ENCODE measurements around the gene CD101. TPM values are rescaled to one million over a fixed set of nuclear protein-coding genes. Genes with fewer than 3 reads are reported as not detected.
"Not testable (repeated sequence)": the region's sequence is repeated elsewhere in the genome, so short reads cannot be mapped to it uniquely, and the experiment has no call there.

Gene CD101
- total and polyA plus RNA-seq, 10 donors, result 1.0 to 15.9 (median 6.8) TPM

DNA sequence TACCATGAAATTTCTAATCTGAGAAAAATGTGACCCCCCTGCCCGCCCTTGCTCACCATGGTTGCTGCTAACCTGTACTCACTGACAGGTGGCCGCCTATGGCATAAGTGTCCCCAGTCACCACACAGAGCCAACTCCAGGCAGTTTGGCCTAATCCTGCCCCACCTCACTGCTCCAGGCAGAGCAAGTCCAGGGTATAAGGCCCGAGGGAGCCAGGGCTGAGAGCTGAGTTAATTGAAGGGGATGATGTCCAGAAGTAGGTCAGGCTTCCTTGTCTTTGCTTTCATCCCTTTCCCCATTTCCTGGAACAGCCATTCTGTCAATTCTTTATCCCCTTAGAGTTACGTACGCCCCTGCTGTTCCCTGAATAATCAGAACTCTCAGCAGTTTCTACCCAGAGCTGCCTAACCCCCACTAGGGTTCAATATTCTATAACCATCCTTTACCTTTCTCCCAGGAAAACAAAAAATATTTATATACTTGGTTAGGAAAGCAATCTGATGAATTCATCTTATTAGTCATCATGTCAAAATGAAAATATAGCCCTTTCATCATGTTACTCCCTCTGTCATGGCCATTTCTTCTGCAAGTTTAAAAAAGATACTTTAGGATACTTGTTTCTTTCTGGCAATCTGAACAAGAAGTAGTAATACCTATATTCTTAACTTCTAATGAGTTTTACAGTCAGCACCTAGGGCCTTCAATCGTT, 29.4 kb upstream of the CD101 start:
- peaks cover 0 to 1% (median 0%) of the 10 kb centered on the region in 6 donors for H3K36me3 ChIP-seq
- TF ChIP-seq POLR2A (IDR thresholded peaks at IDR 0.05), result no peak
- TF ChIP-seq, protein P1, sequence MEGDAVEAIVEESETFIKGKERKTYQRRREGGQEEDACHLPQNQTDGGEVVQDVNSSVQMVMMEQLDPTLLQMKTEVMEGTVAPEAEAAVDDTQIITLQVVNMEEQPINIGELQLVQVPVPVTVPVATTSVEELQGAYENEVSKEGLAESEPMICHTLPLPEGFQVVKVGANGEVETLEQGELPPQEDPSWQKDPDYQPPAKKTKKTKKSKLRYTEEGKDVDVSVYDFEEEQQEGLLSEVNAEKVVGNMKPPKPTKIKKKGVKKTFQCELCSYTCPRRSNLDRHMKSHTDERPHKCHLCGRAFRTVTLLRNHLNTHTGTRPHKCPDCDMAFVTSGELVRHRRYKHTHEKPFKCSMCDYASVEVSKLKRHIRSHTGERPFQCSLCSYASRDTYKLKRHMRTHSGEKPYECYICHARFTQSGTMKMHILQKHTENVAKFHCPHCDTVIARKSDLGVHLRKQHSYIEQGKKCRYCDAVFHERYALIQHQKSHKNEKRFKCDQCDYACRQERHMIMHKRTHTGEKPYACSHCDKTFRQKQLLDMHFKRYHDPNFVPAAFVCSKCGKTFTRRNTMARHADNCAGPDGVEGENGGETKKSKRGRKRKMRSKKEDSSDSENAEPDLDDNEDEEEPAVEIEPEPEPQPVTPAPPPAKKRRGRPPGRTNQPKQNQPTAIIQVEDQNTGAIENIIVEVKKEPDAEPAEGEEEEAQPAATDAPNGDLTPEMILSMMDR (IDR thresholded peaks at IDR 0.05 in 8 of 11, conservative IDR thresholded peaks at IDR 0.05 in 3 of 11), result no peak
- TF ChIP-seq POLR2AphosphoS5 (IDR thresholded peaks at IDR 0.05), result no peak
- H3K27me3 ChIP-seq (replicated peaks in 1 of 7), result no peaks in the 10 kb centered on the region
- H3K4me1 ChIP-seq, result no peaks in the 10 kb centered on the region
- DNase-seq, result no peak
- intact Hi-C loops (cut with DNase I; ENCODE audit: low total_unique reads), result no loop called here
- H3K27ac ChIP-seq, result peak overlapping the region in 1 of 8 donors; percentile 43
- 88 to 94% (median 89%) methylated on average over 6 of the region's 6 CpGs for whole genome bisulfite sequencing, 5 donors
- peaks cover 0 to 4% (median 0%) of the 10 kb centered on the region in 8 donors for H3K9me3 ChIP-seq
- no peak overlapping the region for H3K4me3 ChIP-seq

DNA sequence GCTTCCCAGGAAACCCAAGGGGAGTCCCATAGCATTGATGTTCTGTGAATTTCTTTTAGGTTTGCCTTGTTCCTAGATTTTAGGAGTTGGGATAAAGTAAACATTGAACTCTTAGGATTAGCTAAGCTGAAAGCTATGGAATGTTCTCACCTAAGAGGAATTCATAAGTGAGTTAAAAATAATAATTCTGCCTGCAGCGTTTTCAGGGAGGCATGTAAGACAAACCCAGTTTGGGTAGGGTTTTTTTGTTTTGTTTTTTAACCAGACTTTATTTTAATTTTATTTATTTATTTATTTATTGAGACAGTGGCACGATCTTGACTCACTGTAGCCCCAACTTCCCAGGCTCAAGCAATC, 28.9 kb upstream of the CD101 start:
- 78 to 93% (median 89%) methylated on average over 2 of the region's 2 CpGs for WGBS, 5 donors
- Histone ChIP-seq H3K27me3 (replicated peaks in 1 of 7) (no peaks in the 10 kb centered on the region), H3K4me3 (no peak overlapping the region), H3K27ac (no peak overlapping the region), H3K9me3 (peaks cover 0 to 4% (median 0%) of the 10 kb centered on the region in 8 donors), H3K36me3 (no peaks in the 10 kb centered on the region), H3K4me1 (no peaks in the 10 kb centered on the region)
- DNase-seq, result no peak
- TF ChIP-seq, protein P1 (IDR thresholded peaks at IDR 0.05 in 8 of 11, conservative IDR thresholded peaks at IDR 0.05 in 3 of 11), result no peak
- no peak for TF ChIP-seq POLR2A (IDR thresholded peaks at IDR 0.05)
- no peak for TF ChIP-seq POLR2AphosphoS5 (IDR thresholded peaks at IDR 0.05)
- intact Hi-C loops (cut with DNase I; ENCODE audit: low total_unique reads), result no loop called here

DNA sequence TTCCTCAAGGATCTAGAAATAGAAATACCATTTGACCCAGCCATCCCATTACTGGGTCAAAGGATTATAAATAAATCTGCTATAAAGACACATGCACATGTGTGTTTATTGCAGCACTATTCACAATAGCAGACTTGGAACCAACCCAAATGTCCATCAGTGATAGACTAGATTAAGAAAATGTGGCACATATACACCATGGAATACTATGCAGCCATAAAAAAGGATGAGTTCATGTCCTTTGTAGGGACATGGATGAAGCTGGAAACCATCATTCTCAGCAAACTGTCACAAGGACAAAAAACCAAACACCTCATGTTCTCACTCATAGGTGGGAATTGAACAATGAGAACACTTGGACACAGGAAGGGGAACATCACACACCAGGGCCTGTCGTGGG, 21.3 kb upstream of the CD101 start:
- H3K4me3 ChIP-seq; DNase-seq; H3K27ac ChIP-seq; H3K36me3 ChIP-seq; intact Hi-C loops (cut with DNase I; ENCODE audit: low total_unique reads); H3K4me1 ChIP-seq; H3K9me3 ChIP-seq; H3K27me3 ChIP-seq (replicated peaks in 1 of 7): not testable (repeated sequence)
- WGBS, 5 donors, result 86 to 94% (median 87%) methylated on average over 1 of the region's 1 CpG

DNA sequence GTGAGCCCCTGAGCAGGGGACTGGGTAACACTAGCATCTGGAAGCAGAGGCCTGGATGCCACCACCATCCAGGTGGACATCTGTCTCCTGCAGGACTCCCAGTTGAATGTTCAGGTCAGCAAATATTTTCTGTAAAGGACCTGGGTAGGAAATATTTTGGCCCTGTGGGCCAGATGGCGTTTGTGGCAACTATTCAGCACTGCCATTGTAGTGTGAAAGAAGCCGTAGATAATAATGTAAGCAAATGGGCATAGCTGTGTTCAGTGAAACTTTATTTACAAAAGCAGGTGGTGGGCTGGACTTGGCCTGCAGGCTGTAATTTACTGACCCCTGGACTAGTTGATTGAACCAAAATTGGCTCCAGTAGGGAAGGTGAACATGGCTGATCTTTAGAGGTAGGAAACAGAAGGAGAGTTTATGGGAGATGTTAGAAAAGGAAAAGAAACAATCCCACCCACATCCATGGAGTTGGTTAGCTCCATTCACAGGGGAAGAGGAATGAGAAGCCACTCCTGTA, 20.0 kb upstream of the CD101 start:
- intact Hi-C loops (cut with DNase I; ENCODE audit: low total_unique reads), result no loop called here

More for the DNA sequence above, 20.0 kb upstream of the CD101 start:
- H3K27ac ChIP-seq, result no peak overlapping the region
- H3K36me3 ChIP-seq, result no peaks in the 10 kb centered on the region
- H3K9me3 ChIP-seq, result no peaks in the 10 kb centered on the region
- 84 to 93% (median 86%) methylated on average over 2 of the region's 2 CpGs for WGBS, 5 donors
- DNase-seq, result no peak
- H3K4me3 ChIP-seq, result no peak overlapping the region
- no peaks in the 10 kb centered on the region for H3K27me3 ChIP-seq (replicated peaks in 1 of 7)
- H3K4me1 ChIP-seq, result peaks cover 0 to 11% (median 0%) of the 10 kb centered on the region in 6 donors
- TF ChIP-seq, protein P1 (IDR thresholded peaks at IDR 0.05 in 8 of 11, conservative IDR thresholded peaks at IDR 0.05 in 3 of 11), result no peak
- TF ChIP-seq POLR2AphosphoS5 (IDR thresholded peaks at IDR 0.05) (no peak), POLR2A (IDR thresholded peaks at IDR 0.05) (no peak)

All from spleen (tissue), 11 donors.